Smooth muscle cell of the brain vasculature (primary cell): Measurements from ENCODE around the gene HMGXB3.

ENCODE experiments used
- DNase-seq: peaks from one replicate; pipeline ENCODE4 v3.0.0-alpha.2; 2012; ENCODE audit warnings: low read depth, low spot score

The HMGXB3 gene, protein sequence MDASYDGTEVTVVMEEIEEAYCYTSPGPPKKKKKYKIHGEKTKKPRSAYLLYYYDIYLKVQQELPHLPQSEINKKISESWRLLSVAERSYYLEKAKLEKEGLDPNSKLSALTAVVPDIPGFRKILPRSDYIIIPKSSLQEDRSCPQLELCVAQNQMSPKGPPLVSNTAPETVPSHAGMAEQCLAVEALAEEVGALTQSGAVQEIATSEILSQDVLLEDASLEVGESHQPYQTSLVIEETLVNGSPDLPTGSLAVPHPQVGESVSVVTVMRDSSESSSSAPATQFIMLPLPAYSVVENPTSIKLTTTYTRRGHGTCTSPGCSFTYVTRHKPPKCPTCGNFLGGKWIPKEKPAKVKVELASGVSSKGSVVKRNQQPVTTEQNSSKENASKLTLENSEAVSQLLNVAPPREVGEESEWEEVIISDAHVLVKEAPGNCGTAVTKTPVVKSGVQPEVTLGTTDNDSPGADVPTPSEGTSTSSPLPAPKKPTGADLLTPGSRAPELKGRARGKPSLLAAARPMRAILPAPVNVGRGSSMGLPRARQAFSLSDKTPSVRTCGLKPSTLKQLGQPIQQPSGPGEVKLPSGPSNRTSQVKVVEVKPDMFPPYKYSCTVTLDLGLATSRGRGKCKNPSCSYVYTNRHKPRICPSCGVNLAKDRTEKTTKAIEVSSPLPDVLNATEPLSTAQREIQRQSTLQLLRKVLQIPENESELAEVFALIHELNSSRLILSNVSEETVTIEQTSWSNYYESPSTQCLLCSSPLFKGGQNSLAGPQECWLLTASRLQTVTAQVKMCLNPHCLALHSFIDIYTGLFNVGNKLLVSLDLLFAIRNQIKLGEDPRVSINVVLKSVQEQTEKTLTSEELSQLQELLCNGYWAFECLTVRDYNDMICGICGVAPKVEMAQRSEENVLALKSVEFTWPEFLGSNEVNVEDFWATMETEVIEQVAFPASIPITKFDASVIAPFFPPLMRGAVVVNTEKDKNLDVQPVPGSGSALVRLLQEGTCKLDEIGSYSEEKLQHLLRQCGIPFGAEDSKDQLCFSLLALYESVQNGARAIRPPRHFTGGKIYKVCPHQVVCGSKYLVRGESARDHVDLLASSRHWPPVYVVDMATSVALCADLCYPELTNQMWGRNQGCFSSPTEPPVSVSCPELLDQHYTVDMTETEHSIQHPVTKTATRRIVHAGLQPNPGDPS (N-terminal part only)

DNA sequence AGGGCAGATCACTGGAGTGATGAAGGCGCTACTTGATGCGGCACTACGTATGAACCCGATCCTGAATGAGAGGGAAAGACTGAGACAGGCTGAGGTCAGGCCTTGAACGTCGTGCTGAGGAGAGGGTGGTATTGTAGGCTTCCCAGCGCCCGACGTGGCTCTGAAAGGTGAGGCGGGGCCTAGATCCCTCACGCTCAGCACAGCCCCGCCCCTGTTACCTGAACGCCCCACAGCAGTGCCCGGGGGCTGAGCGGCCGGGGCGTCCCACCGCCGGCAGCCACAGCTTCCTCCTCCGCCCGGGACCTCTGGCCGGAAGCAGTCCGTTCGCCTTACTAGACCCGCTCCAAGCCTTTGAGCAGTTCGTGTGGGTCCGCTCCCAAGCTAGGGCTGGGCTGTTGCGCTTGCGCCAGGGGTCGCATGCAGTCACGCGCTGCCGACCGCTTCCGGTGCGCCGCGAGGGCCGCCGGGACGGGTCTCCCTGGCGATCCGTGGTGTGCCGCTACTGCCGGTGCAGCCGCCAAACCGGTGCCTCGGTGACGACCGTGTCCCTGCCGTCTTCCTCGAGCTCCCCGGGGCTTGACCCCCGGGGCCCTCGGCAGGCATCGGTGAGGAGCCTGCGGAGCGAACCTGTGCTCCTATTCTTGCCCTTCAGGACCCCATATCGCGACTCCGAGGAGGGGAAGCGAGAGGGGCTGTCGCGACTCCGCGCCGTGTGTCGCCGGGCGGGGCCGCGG is at the start of gene HMGXB3, which contains the start of gene TIGD6:
HMGXB3 (plus strand) TSS at position 484 of the 734 bp plus-strand sequence. CDS start 4,114 bp downstream, outside the sequence.
TIGD6 (minus strand) TSS at position 399 of the 734 bp plus-strand sequence. CDS start 4,306 bp downstream, outside the sequence.
- peak; percentile 82 for DNase-seq

DNA sequence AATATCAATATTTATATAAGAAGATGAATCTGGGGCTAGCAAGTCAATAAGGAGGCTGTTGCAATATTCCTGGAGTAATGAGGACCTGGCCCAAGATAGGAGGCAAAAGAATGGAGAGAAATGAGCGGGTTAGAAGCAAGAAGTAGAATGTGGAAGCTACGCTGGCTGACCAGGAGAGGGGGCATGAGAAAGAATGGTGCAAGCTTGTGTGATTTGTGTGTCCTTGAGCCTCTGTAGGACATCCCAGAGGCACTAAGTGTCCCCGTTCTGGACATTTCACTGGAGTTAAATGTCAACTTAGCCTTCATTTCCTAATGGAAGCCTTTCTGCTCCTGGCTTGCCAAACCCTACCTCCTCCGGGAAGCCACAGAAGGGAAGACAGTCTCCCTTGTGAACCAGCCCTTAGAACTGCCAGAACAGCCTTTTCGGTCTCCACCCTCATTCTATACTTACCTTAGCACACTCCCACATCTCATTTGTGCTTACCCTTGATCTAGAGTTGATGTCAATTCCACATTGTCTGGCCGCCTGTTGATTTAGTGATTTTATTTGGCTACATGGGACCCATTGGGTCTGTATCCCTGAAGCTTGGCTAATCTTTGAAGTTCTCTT is 49.3 kb upstream of the HMGXB3 start:
- no peak for DNase-seq

DNA sequence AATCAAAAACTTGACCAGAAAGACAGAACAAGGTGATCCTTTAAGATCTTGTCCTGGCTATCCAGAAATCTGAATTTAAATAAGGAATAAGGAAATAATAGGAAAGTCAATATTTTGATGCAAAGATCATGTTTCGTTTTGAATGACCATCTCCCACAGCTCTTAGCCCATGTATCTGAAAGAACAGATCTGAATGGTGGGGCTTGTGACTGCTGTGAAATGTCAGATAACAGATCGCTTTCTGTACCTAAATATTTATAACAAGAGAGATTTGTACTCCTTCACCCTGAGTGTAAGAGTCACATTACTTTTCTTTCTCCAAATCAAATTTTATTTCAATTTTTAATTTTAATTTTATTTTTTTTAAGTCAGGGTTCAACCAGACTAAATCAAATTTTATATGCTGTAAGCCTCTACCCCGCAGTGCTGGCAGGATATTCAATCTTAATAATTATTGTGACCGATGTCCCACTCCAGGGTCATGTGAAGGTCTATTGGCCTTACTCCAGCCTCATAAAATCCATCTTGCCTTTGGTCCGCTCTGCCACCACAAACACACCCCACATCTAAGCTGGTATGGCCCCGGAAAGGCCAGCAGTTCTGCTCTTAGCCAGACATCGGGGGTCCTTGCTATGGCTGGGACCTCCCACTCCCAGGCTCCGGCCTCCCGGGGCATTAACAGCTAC is 47.0 kb upstream of the HMGXB3 start:
- DNase-seq: no peak

DNA sequence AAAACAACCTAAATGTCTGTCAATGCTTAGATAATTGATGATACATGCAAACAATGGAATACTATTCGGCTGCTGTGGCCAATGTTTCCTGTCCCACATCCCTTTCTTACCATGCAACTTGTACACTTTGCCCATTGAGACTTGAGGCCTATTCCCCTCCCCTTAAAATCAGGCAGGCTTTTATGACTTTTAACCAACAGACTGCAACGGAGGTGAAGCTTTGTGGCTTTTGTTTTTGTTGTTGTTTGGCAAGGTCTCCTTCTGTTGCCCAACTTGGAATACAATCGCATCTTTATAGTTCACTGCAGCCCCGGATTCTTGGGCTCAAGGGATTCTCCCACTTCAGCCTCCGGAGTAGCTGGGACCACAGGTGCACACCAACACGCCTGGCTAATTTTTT is 45.7 kb upstream of the HMGXB3 start:
- DNase-seq: no peak

DNA sequence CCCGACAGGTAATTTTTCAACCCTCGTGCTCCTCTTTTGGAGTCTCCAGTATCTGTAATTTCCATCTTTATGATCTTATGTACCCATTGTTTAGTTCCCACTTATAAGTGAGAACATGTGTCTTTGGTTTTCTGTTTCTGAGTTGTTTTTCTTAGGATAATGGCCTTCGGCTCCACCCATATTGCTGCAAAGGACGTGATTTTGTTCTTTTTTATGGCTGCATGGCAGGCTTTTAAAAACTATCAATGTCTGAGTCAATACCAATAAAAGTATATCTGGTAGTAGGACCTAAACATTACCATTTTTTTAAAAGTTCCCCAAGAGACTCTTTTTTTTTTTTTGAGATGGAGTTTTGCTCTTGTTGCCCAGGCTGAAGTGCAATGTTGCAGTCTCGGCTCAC is 43.9 kb upstream of the HMGXB3 start:
- no peak for DNase-seq

DNA sequence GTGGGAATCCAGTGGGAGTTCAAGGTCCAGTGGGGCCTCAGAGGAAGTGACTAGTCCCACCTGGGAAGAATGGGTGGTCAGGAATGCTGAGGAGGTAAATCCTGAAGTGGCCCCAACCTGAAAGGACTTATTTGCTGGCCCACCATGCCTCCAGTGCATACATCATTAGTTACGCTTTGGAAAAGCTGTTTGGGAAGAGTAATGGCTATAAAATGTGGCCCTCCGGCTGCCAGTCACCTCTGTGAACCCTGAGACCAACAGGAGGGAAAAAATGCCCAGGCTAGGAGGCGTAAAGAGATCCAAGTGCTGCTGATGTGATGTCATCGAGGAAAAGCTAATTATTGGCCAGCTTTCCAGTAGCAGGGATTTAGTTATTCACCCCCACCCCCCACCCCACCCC is 42.7 kb upstream of the HMGXB3 start:
- no peak for DNase-seq

DNA sequence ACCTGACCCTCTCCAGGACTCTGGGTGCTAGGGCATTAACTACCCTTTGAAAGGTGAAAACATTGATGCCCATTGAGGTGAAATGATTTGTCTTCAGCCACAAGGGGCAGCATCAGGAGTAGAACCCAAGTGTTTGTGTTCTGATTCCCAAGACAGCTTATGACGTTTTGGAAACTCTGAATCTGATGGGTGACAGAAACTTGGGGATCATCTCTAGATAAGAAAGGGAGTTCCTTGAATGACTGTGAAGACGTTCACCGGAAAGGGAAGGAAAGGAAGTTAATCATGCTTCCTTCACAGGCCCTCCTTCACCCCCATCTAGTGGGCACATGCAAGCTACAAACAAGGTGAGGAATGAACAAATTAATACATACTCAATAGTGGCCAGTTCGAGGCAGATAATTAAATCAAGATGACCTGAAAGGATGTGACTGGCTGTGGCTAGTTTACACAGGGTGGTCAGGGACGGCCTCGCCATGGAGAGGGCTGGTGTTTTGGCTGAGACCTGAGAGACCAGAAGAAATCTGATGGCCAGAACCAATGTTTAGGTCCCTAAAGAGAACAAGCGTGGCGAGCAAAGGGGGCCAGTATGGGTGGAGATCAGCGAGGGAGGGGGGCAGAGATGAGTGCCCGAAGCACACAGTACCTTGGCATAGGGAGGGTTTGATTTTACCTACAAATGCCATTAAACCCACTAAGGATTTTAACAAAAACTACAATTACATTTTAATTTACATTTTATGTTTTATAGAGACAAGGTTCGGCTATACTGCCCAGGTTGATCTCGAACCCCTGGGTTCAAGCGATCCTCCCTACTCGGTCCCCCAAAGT is 40.9 kb upstream of the HMGXB3 start:
- DNase-seq: no peak

DNA sequence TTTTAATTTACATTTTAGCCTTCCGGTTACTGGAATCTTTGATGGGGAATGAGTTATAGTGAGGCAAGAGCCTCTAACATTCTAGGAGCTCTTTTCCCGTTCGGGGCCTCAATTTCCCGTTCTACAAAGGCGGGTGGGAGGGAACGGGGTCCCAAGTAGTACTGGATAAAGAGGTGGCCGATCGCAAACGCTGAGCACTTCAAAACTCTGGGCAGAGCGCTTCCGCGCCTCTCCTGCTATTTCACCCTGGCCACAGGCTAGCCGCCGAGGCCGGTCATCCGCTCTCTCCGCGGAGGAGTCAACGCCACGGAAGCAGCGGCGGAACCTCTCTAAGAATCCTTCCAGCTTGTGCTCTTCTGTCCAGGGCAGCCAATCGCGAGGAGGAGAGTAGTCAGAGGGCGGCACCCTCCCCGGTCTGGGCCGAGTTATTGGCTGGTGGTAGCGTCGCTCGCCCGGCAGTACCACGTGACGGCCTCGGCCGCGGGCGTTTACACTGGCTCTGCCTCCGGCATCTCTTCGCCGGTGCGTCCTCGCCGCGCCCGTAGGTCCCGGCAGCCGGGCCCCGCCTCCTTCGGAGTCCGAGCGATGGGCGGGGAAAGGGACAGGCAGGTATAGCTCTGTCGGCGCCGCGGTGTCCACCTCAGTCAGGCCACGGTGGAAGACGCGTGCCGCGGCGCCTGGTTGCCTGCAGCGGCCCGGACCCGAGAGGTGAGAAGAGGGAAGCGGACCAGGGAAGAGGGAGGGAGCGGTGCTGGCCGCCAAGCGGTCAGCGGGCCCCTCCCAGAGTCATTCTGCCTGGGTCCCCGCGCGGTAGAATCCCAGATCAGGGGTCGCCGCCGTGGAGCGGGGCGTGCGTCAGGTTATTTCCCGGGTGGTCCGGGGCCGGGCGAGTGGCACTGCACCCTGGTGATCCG is 40.0 kb upstream of the HMGXB3 start, which contains the start of gene SLC26A2:
SLC26A2 (plus strand) TSS at position 487 of the 914 bp plus-strand sequence. CDS start 16,895 bp downstream, outside the sequence.
- peak; percentile 92 for DNase-seq

DNA sequence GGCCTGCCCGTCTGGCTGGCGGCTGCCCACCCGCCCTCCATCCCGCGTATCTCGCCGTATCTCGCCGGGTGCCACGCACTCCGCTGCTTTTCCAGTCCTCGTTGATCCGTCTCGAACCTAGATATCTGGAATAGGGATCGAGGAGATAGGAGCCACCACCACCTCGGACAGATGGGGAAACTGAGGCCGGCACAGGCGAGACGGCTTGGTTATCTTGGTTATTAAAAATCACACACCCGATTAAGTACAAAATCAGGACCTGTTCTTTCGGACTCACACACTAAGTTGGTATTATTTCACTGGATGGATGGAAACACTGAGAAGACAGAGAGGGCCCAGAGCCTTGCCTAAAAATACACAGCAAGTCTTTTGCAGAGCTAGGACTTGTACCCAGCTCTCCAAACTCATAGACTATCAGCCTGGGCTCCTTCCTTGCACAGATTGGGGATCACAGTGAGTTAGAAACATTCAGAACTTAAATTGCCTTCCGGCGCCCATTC is 39.3 kb upstream of the HMGXB3 start:
- no peak for DNase-seq

DNA sequence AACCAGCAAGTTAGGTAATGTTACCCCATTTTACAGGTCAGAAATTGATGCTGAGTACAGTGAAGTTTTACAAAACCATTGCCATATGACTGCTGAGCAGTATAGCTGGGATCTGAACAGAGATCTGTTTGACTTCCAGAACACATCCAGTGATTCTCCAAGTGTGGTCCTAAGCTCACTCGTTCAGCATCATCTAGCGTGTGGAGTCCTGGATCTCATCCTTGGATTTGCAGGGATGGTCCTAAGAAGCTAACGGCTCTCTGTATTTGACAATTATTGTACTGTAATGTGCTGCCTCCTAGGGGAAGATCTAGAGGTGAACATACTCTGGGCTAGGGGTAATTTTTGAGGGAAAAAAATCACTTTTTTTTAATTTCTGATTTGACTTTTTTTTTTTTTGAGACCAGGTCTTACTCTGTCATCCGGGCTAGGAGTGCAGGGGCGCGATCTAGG is 38.6 kb upstream of the HMGXB3 start:
- DNase-seq: no peak

DNA sequence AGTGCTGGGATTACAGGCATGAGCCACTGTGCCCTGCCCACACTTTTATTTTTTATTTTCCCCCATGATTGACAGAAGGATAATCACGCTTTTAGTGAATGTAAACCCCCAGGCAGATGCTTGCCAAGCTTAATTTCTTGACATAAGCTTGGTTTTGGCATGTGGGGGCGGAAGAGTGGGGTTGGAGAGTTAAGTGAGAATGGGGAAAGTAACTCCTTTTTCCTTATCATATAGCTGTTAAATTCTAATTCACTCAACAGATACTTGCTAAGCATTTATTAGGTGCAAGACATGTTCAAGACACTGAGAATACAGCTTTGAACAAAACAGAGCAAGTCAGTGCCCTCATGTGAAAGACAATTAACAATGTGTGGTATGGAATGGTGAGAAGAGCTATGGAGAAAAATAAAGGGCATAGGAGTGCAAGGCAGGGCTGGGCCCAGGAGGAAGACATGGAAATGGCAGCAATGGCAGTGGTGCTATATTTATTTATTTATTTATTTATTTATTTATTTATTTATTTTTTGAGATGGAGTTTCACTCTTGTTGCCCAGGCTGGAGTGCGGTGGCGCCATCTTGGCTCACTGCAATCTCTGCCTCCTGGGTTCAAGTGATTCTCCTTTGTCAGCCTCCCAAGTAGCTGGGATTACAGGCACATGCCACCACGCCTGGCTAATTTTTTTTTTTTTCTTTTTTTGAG is 37.8 kb upstream of the HMGXB3 start:
- DNase-seq: no peak

DNA sequence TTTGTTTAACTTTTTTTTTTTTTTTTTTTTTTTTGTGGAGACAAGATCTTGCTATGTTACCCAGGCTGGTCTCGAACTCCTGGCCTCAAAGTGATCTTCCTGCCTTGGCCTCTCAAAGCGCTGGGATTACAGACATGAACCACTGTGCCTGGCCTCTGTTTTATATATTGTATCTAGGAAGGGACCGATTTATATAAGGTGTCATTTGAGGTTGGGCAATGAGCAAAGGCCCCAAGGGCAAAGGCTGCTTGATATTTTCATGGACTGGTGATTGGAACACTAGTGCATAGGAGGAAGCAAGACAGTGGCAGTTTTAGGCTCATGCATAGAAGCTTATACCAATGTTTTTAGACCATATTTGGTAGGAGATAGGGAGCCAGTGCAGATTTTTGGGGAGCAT is 36.8 kb upstream of the HMGXB3 start:
- no peak for DNase-seq

DNA sequence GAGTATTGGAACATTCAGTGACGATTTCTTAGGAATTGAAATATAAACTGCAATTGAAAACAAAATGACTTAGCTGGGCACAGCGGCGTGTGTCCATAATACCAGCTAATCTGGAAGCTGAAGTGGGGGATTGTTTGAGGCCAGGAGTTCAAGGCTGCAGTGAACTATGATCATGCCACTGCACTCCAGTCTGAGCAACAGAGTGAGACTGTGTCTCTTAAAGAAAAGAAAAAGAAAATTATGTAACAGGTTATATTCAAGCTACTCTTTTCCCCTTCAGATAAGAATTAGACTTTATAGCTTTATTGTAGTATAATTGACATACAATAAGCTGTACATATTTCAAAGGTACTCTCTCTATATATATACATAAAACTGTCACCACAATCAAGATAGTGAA is 33.6 kb upstream of the HMGXB3 start:
- no peak for DNase-seq

DNA sequence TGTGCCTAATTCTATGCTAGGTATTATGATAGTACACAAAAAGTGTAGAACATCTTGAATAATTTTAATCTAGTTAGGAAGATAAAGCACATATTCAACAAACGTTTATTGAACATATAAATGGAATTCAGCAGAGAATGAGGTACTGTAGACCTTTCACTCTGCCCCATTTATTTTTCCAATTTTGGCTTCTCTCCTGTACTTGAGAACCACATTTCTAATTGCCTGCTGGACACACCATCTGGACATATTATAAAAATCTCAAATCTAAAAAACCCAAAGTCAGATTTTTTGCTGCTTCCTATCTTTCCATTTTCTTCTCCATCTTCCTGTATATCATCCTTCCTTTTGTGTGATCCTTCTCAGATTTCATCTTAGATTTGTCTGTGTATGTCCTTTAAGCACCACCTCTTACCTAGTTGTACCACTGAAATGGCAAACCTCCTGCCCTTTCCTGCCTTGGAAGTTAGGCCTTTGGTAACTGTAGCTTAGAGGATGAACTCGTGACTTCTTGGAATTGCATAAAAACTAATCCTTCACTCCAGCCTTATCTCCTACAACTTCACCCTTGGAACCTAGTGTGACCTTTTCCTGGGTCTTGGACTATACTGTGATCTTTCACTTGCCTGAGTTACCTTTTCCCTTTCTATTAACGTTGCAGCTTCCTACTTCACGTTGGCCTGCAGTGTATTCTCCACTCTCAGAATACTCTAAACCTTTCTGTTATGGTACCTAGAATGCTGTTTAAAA is 31.2 kb upstream of the HMGXB3 start:
- DNase-seq: no peak

DNA sequence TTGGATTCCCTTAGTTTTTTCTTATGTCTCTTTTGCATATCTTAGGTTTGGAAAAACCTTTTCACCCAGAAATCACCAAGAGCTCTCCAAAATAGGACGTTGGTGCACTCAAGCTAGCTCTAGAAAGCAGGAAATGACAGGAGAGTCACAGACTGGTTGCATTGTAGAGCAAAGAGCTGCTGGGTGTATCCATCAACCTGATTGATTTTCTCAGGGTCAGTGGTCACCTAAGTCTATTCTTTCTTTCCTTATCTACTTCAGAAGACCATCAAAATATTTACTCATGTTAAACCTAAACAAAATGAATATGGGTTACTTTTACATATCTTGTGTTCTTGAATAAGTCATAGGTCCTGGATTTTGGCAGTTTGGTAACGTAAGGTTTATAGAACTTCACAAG is 25.1 kb upstream of the HMGXB3 start:
- DNase-seq: no peak

DNA sequence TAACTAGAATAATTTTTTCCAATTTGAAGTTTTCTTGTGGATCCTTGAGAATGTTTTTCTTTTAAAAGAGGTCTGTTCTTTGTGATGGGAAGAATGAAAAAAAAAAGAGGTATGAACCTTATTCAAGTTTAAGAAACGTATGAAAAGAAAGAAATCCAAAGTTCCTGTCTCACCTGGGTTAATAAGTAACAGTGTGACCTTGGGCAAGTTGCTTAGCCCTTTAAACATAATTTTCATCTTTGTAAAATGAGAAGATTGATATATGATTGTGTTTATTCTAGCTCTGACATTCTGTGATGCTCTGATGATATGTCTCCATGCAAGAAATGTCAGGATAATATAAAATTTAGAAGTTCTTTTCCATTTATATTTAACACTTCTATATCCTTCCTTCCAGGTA is 20.6 kb upstream of the HMGXB3 start:
- no peak for DNase-seq
